GM23338 (cell line): ENCODE results near the gene SEC23IP. TPM values are rescaled to one million over a fixed set of nuclear protein-coding genes. Genes with fewer than 3 reads are reported as not detected.
"Not testable (repeated sequence)": the region's sequence is repeated elsewhere in the genome, so short reads cannot be mapped to it uniquely, and the experiment has no call there.

ENCODE experiments used
- ATAC-seq: fragments of 200-7000 bp; cut with Tn5 transposase; 3 replicates; pipeline ENCODE4 v1.9.1; 2020
- DNase-seq: peaks from one replicate; pipeline ENCODE4 v3.0.0-alpha.2; 2015; ENCODE audit warnings: low spot score
- H2AFZ ChIP-seq: fragments of 200-600 bp; sonication (generic); 2 replicates; pipeline ENCODE4 v1.8.0; 2016; ENCODE audit warnings: antibody characterized with exemption, mild to moderate bottlenecking, moderate library complexity
- H3F3A ChIP-seq: fragments of 200-600 bp; sonication (generic); replicated peaks from 2 replicates; pipeline ENCODE4 v1.8.0; 2017; ENCODE audit warnings: antibody characterized with exemption, mixed run types, low read depth
- H3K27ac ChIP-seq: fragments of 200-600 bp; sonication (generic); 2 replicates; pipeline ENCODE4 v1.6.1; 2016; ENCODE audit warnings: low read depth
- H3K27me3 ChIP-seq: fragments of 200-600 bp; sonication (generic); 2 replicates; pipeline ENCODE4 v1.8.0; 2016; ENCODE audit warnings: mild to moderate bottlenecking, mixed run types, moderate library complexity; ENCODE audit not compliant: insufficient read depth
- H3K36me3 ChIP-seq: fragments of 200-600 bp; sonication (generic); 2 replicates; pipeline ENCODE4 v1.8.0; 2016; ENCODE audit warnings: mild to moderate bottlenecking; ENCODE audit not compliant: insufficient read depth
- H3K4me1 ChIP-seq: fragments of 200-600 bp; sonication (generic); 2 replicates; pipeline ENCODE4 v1.8.0; 2016; ENCODE audit warnings: mild to moderate bottlenecking, moderate library complexity; ENCODE audit not compliant: insufficient read depth
- H3K4me2 ChIP-seq: fragments of 200-600 bp; sonication (generic); 2 replicates; pipeline ENCODE4 v1.7.1; 2017; ENCODE audit warnings: mixed run types
- H3K4me3 ChIP-seq: fragments of 200-600 bp; sonication (generic); 2 replicates; pipeline ENCODE4 v1.6.1; 2016; ENCODE audit warnings: mixed run types
- H3K79me2 ChIP-seq: fragments of 200-600 bp; sonication (generic); replicated peaks from 2 replicates; pipeline ENCODE4 v1.8.0; 2017; ENCODE audit warnings: mild to moderate bottlenecking; ENCODE audit not compliant: insufficient read depth
- H3K9me2 ChIP-seq: fragments of 200-600 bp; sonication (generic); 2 replicates; pipeline ENCODE4 v1.8.0; 2017; ENCODE audit not compliant: insufficient read depth
- H4K20me1 ChIP-seq: fragments of 200-600 bp; sonication (generic); replicated peaks from 2 replicates; pipeline ENCODE4 v1.8.0; 2017; ENCODE audit warnings: mild to moderate bottlenecking; ENCODE audit not compliant: insufficient read depth
- H3K27ac Mint-ChIP-seq: 2 replicates; pipeline ENCODE4 v1.8.0; 2020; ENCODE audit warnings: inconsistent platforms, mild to moderate bottlenecking, moderate library complexity, mixed read lengths
- H3K27me3 Mint-ChIP-seq: 3 replicates; pipeline ENCODE4 v1.8.0; 2022; ENCODE audit warnings: low read depth, mild to moderate bottlenecking, moderate library complexity, mixed read lengths, inconsistent platforms; ENCODE audit not compliant: insufficient read depth, poor library complexity
- H3K36me3 Mint-ChIP-seq: 3 replicates; pipeline ENCODE4 v1.8.0; 2021; ENCODE audit warnings: low read depth, mild to moderate bottlenecking, inconsistent platforms, moderate library complexity, mixed read lengths
- H3K4me1 Mint-ChIP-seq: 3 replicates; pipeline ENCODE4 v1.8.0; 2020; ENCODE audit warnings: mild to moderate bottlenecking, inconsistent platforms, mixed read lengths
- H3K4me3 Mint-ChIP-seq: 3 replicates; pipeline ENCODE4 v1.8.0; 2021; ENCODE audit warnings: moderate library complexity, mild to moderate bottlenecking, inconsistent platforms, mixed read lengths
- H3K9me3 Mint-ChIP-seq: 3 replicates; pipeline ENCODE4 v1.8.0; 2020; ENCODE audit warnings: moderate library complexity, mild to moderate bottlenecking, inconsistent platforms, mixed read lengths
- CREB1 ChIP-seq: fragments of 250-450 bp; sonication (Bioruptor Pico); IDR thresholded peaks from 2 replicates; pipeline ENCODE4 v1.5.0; 2020; ENCODE audit warnings: low read depth, mild to moderate bottlenecking, moderate library complexity
- CTCF ChIP-seq, 2 experiments: fragments of 200-600 bp in 1 of 2; sonication (generic) in 1 of 2; conservative IDR thresholded peaks; 2 replicates each; pipeline versions ENCODE4 v1.5.1 to v1.6.1; 2016 to 2017; ENCODE audit warnings: antibody characterized with exemption in 2 of 2, low read depth in 2 of 2, mild to moderate bottlenecking in 2 of 2, moderate library complexity in 1 of 2
- EZH2 ChIP-seq: fragments of 200-600 bp; sonication (generic); IDR thresholded peaks from one replicate; pipeline ENCODE4 v1.8.0; 2017; ENCODE audit warnings: antibody characterized with exemption, mild to moderate bottlenecking, low read depth; ENCODE audit not compliant: unreplicated experiment
- EZH2phosphoT487 ChIP-seq: fragments of 200-600 bp; sonication (generic); IDR thresholded peaks from one replicate; pipeline ENCODE4 v1.8.1; 2018; ENCODE audit warnings: antibody characterized with exemption; ENCODE audit not compliant: unreplicated experiment
- NANOG ChIP-seq: IDR thresholded peaks from 2 replicates; pipeline ENCODE4 v1.6.1; 2016; ENCODE audit warnings: antibody characterized with exemption, borderline replicate concordance
- POLR2AphosphoS5 ChIP-seq: IDR thresholded peaks from 2 replicates; pipeline ENCODE4 v1.6.1; 2016; ENCODE audit warnings: antibody characterized with exemption, low read depth
- STAT1 ChIP-seq: IDR thresholded peaks from one replicate; pipeline ENCODE4 v1.6.1; 2016; ENCODE audit warnings: antibody characterized with exemption; ENCODE audit not compliant: unreplicated experiment
- ZNF114 ChIP-seq: fragments of 250-450 bp; sonication (Bioruptor Pico); IDR thresholded peaks from 2 replicates; pipeline ENCODE4 v1.5.0; 2020; ENCODE audit warnings: mild to moderate bottlenecking, moderate library complexity
- ZNF331 ChIP-seq: fragments of 250-450 bp; sonication (Bioruptor Pico); IDR thresholded peaks from 2 replicates; pipeline ENCODE4 v1.5.0; 2020; ENCODE audit warnings: low read depth, mild to moderate bottlenecking, moderate library complexity
- polyA plus RNA-seq: library from polyadenylated mRNA; unstranded; fragments of >200 nt; fragmentation: Nextera tagmentation; extraction: Ambion mirVana; gene quantifications from 2 replicates; pipeline ENCODE4 v1.2.1, GENCODE V29; 2016
- total RNA-seq: library from RNA; depleted of rRNA; stranded (reverse); fragments of >200 nt; shearing (Covaris generic); gene quantifications from 2 replicates; pipeline ENCODE4 v1.2.3, GENCODE V29; 2014
- TF ChIP-seq, protein P1 (sequence below): IDR thresholded peaks from one replicate; pipeline ENCODE4 v1.6.1; 2018; ENCODE audit warnings: antibody characterized with exemption; ENCODE audit not compliant: unreplicated experiment

Gene SEC23IP
- total and polyA plus RNA-seq, 2 experiments from 2014 or later = 35.2 to 35.6 TPM

DNA sequence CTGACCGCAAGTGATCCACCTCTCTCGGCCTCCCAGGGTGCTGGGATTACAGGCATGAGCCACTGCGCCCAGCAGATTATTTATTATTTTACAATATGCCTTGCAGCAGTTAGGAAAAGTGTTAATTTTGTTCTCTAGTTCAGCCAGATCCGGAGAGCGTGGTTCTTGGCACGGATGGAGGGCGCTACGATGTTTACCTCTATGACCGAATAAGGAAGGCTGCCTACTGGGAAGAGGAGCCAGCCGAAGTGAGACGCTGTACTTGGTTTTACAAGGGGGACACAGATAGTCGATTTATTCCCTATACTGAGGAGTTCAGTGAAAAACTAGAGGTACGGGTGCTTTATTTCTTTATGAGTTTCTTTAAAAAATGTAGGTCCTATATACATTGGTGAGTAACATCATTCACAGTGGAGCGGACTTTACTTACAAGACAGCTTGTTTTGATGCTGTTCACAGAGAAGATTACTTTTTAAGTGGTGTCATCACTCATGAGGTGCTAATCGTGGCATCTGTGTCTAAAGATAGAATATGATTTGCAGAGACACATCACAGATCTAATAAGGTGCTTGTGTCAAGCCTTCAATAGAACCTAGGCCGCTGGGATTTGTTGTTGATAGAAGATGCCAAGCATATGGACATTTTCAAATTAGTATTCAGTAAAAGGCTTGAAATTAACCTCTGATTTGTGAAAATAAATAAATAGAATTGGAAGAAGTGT lies 11.6 kb downstream of the SEC23IP start:
- ATAC-seq (no peak), DNase-seq (no peak)
- Histone ChIP-seq H3K4me3 (no peak overlapping the region), H3K27me3 (no peaks in the 10 kb centered on the region), H3K27ac (no peak overlapping the region), H3F3A (no peaks in the 10 kb centered on the region), H2AFZ (no peak overlapping the region), H3K9me2 (no peaks in the 10 kb centered on the region), H3K36me3 (peaks cover 50% of the 10 kb centered on the region), H3K79me2 (peaks cover 43% of the 10 kb centered on the region), H4K20me1 (peaks cover 13% of the 10 kb centered on the region), H3K4me1 (no peaks in the 10 kb centered on the region), H3K4me2 (no peak overlapping the region)
- Mint-ChIP-seq H3K36me3 (peaks cover 58% of the 10 kb centered on the region), H3K4me3 (no peak overlapping the region), H3K9me3 (no peaks in the 10 kb centered on the region), H3K27me3 (no peaks in the 10 kb centered on the region), H3K4me1 (no peaks in the 10 kb centered on the region), H3K27ac (no peak overlapping the region)
- TF ChIP-seq ZNF331 (CRISPR knock-in tag) = no peak
- no peak for TF ChIP-seq EZH2phosphoT487
- TF ChIP-seq CREB1 (CRISPR knock-in tag) = no peak
- no peak for TF ChIP-seq ZNF114 (CRISPR knock-in tag)
- no peak for TF ChIP-seq POLR2AphosphoS5
- no peak for TF ChIP-seq CTCF (conservative IDR thresholded peaks at IDR 0.05; ENCODE audit: low read depth in 2 of 2)
- no peak for TF ChIP-seq EZH2
- no peak for TF ChIP-seq STAT1
- TF ChIP-seq, protein P1, sequence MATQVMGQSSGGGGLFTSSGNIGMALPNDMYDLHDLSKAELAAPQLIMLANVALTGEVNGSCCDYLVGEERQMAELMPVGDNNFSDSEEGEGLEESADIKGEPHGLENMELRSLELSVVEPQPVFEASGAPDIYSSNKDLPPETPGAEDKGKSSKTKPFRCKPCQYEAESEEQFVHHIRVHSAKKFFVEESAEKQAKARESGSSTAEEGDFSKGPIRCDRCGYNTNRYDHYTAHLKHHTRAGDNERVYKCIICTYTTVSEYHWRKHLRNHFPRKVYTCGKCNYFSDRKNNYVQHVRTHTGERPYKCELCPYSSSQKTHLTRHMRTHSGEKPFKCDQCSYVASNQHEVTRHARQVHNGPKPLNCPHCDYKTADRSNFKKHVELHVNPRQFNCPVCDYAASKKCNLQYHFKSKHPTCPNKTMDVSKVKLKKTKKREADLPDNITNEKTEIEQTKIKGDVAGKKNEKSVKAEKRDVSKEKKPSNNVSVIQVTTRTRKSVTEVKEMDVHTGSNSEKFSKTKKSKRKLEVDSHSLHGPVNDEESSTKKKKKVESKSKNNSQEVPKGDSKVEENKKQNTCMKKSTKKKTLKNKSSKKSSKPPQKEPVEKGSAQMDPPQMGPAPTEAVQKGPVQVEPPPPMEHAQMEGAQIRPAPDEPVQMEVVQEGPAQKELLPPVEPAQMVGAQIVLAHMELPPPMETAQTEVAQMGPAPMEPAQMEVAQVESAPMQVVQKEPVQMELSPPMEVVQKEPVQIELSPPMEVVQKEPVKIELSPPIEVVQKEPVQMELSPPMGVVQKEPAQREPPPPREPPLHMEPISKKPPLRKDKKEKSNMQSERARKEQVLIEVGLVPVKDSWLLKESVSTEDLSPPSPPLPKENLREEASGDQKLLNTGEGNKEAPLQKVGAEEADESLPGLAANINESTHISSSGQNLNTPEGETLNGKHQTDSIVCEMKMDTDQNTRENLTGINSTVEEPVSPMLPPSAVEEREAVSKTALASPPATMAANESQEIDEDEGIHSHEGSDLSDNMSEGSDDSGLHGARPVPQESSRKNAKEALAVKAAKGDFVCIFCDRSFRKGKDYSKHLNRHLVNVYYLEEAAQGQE = no peak
- TF ChIP-seq NANOG = no peak

DNA sequence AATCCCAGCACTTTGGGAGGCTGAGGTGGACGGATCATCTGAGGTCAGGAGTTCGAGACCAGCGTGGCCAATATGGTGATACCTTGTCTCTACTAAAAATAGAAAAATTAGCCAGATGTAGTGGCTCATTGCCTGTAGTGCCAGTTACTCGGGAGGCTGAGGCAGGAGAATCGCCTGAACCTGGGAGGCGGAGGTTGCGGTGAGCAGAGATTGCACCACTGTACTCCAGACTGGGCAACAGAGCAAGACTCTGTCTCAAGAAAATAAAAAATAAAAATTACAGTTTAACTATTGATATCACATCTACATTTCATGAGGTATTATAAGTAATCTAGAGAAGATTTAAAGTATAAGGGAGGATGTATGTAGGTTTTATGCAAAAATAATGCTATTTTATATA lies 15.2 kb downstream of the SEC23IP start:
- H3K9me2 ChIP-seq, H3K4me1 ChIP-seq, DNase-seq, H3K4me1 Mint-ChIP-seq, H3K27me3 Mint-ChIP-seq, H3K9me3 Mint-ChIP-seq, H3K79me2 ChIP-seq, H3K4me3 ChIP-seq, H3K27me3 ChIP-seq, H2AFZ ChIP-seq, H3F3A ChIP-seq, H3K4me2 ChIP-seq, H3K27ac ChIP-seq, H3K4me3 Mint-ChIP-seq, H3K27ac Mint-ChIP-seq, H4K20me1 ChIP-seq, ATAC-seq: not testable (repeated sequence)
- H3K36me3 ChIP-seq = peaks cover 50% of the 10 kb centered on the region
- H3K36me3 Mint-ChIP-seq = peaks cover 70% of the 10 kb centered on the region
